ENCODE measurements around the gene CREB3L2. TPM values are rescaled to one million over a fixed set of nuclear protein-coding genes. Genes with fewer than 3 reads are reported as not detected.
"Not testable (repeated sequence)": the region's sequence is repeated elsewhere in the genome, so short reads cannot be mapped to it uniquely, and the experiment has no call there.

Gene CREB3L2
- total RNA-seq = 100 to 1,000 TPM in 1 of 7 donors, 10 to 100 TPM in 6; 24.7 to 110 (median 89.6) TPM
- polyA plus RNA-seq = 10 to 100 TPM; 21.2 to 47.5 TPM
- long read RNA-seq, donor 1, transcript CREB3L2-204 (10 exons, 2,360 nt) = major isoform, 5 of 43 reads
- long read RNA-seq, donor 1, partial matches to known transcripts = 10 of 43 reads
- long read RNA-seq, donor 1, other reads (novel, unspliced or antisense) = 24 of 43 reads
- long read RNA-seq, donor 2, full-length matches to known transcripts = 5 of 5 reads
- long read RNA-seq, donor 2, partial matches to known transcripts = 0 of 5 reads
- long read RNA-seq, donor 2, other reads (novel, unspliced or antisense) = 0 of 5 reads
- long read RNA-seq, donor 3, partial matches to known transcripts = 0 of 31 reads
- long read RNA-seq, donor 3, other reads (novel, unspliced or antisense) = 29 of 31 reads

DNA sequence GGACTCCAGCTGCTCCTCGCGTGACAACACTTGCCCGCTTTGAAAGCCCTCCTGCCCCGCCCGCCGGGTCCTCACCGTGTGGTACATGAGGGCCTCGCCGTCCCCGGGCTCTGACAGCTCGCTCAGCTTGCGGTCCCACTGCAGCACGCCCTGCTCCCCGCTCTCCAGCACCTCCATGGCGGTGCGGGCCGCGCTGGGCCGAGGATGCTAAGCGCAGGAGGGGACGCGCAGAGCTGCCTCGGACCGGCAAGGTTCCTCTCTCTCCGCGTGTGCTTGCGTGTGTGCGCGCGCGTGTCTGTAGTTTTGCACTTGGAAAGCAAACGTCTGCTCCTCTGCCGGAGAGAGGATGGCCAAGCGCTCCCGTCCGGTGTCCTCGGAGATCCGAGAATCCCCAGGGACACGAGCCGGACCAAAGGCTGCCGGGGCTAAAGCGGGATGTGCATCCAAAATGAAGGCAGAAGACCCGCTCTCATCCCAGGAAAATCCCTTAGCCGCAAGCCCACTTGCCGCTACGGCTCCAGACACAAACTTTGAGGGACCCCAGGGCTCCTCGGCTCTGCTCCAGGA lies at the start of gene CREB3L2:
TSS of gene CREB3L2 (minus strand) at position 558 of the 567 bp plus-strand sequence. CDS start at position 177, 381 bp downstream.
- peak in 2 of 5 donors; percentile 55 to 62 for DNase-seq
- TF ChIP-seq CTCF (IDR thresholded peaks at IDR 0.05) (no peak), POLR2A (IDR thresholded peaks at IDR 0.05) (peak; percentile 67)
- Histone ChIP-seq H3K36me3 (no peaks in the 10 kb centered on the region), H3K4me1 (ENCODE audit: insufficient read depth) (peaks cover 5% of the 10 kb centered on the region), H3K27me3 (no peaks in the 10 kb centered on the region), H3K4me3 (peak within 1 kb of the TSS; percentile 80), H3K27ac (peak within 1 kb of the TSS; percentile 50 to 95), H3K9me3 (no peaks in the 10 kb centered on the region)
- WGBS, 3 donors = 0 to 1% (median 1%) methylated on average over 26 to 47 of the region's 47 CpGs
- intact Hi-C loops (cut with DNase I) = loop anchor here in 2 of 4 donors (10.0 kb wide), 2 partner anchors 57 to 733 kb away; no protein-coding TSS in a partner anchor

GRCh38 chr7:138049505-138050116 lies 47.7 kb upstream of the CREB3L2 start:
- no peak overlapping the region for H3K27ac ChIP-seq
- no peak overlapping the region for H3K4me3 ChIP-seq
- 89 to 95% (median 94%) methylated on average over 1 of the region's 1 CpG for WGBS, 3 donors
- no peaks in the 10 kb centered on the region for H3K27me3 ChIP-seq
- no peak for TF ChIP-seq POLR2A (IDR thresholded peaks at IDR 0.05)
- no peaks in the 10 kb centered on the region for H3K9me3 ChIP-seq
- H3K4me1 ChIP-seq (ENCODE audit: insufficient read depth) = no peaks in the 10 kb centered on the region
- H3K36me3 ChIP-seq = no peaks in the 10 kb centered on the region
- intact Hi-C loops (cut with DNase I) = no loop called here
- no peak for DNase-seq

DNA sequence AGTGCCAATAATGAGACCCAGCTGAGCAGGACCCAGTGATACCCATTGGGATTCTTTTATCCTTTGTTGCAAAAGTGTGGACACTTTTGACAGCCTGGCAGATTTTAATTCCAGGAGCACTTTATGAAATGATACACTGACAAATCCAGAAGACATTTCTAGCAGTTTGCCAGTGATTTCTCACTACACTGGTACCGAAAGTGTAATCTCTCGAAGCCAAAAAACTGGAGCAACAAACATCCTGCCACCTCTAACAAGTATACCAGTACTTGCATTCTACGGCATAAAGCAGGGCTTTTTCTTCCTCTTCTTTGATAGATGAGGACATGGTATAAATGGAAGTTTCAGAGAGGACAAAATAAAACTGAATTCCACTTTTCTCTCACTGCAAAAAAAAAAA lies 46.0 kb upstream of the CREB3L2 start:
- Histone ChIP-seq H3K4me1 (ENCODE audit: insufficient read depth) (no peaks in the 10 kb centered on the region), H3K27ac (no peak overlapping the region), H3K4me3 (no peak overlapping the region), H3K36me3 (no peaks in the 10 kb centered on the region), H3K27me3 (no peaks in the 10 kb centered on the region), H3K9me3 (no peaks in the 10 kb centered on the region)
- no peak for DNase-seq
- intact Hi-C loops (cut with DNase I) = no loop called here
- TF ChIP-seq CTCF (IDR thresholded peaks at IDR 0.05) = no peak
- TF ChIP-seq POLR2A (IDR thresholded peaks at IDR 0.05) = no peak
- no peak for TF ChIP-seq EP300 (IDR thresholded peaks at IDR 0.05)
- 86 to 94% (median 90%) methylated on average over 3 of the region's 3 CpGs for WGBS, 3 donors

GRCh38 chr7:138044897-138045296 lies 43.0 kb upstream of the CREB3L2 start:
- H3K27ac ChIP-seq = no peak overlapping the region

DNA sequence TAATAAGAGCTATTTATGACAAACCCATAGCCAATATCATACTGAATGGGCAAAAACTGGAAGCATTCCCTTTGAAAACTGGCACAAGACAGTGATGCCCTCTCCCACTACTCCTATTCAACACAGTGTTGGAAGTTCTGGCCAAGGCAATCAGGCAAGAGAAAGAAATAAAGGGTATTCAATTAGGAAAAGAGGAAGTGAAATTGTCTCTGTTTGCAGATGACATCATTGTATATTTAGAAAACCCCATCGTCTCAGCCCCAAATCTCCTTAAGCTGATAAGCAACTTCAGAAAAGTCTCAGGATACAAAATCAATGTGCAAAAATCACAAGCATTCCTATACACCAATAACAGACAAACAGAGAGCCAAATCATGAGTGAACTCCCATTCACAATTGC lies 38.2 kb upstream of the CREB3L2 start:
- DNase-seq; H3K27ac ChIP-seq; H3K27me3 ChIP-seq; H3K4me1 ChIP-seq (ENCODE audit: insufficient read depth); H3K4me3 ChIP-seq; intact Hi-C loops (cut with DNase I); H3K9me3 ChIP-seq; H3K36me3 ChIP-seq: not testable (repeated sequence)
- 48 to 85% (median 74%) methylated on average over 1 of the region's 1 CpG for WGBS, 3 donors

More at GRCh38 chr7:138044897-138045296, 43.0 kb upstream of the CREB3L2 start:
- TF ChIP-seq POLR2A (IDR thresholded peaks at IDR 0.05) (no peak), CTCF (IDR thresholded peaks at IDR 0.05) (no peak), EP300 (IDR thresholded peaks at IDR 0.05) (no peak)
- Histone ChIP-seq H3K36me3 (no peaks in the 10 kb centered on the region), H3K4me1 (ENCODE audit: insufficient read depth) (no peaks in the 10 kb centered on the region), H3K9me3 (no peaks in the 10 kb centered on the region), H3K27me3 (no peaks in the 10 kb centered on the region), H3K4me3 (no peak overlapping the region)
- intact Hi-C loops (cut with DNase I) = no loop called here
- DNase-seq = no peak
- 86 to 93% (median 87%) methylated on average over 2 of the region's 2 CpGs for WGBS, 3 donors

All from ovary (tissue), 10 donors.